ENCODE measurements around the gene ARMC5.
"Not testable (repeated sequence)": the region's sequence is repeated elsewhere in the genome, so short reads cannot be mapped to it uniquely, and the experiment has no call there.

The ARMC5 gene

DNA sequence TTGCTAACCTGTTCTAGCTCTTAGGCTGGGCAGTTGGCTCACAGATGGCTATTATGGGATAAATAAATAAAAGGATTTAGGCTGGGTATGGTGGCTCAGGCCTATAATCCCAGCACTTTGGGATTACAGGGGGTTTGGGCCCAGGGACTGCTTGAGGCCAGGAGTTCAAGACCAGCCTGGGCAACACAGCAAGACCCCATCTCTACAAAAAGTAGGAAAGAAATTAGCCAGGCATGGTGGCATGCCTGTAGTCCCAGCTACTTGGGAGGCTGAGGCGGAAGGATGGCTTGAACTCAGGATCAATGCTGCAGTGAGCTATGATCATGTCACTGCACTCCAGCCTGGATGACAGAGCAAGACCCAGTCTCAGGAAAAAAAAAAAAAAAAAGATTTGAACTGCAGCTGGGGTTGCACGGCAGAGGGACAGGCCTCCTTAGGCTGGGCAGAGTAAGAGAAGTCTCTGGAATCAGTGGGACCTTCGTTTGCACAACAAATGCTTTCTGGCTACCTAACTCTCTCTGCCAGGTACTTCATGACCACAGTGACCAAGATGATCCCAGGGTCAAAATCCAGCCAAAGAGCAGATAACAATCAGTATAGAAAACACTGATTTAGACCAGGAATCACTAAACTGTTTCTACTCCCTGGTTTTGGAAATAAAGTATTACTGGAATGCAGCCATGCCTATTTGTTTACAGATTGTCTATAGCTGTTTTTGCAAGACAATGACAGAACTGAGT lies 42.1 kb downstream of the ARMC5 start:
- DNase-seq (ENCODE audit: low read depth), result no peak

DNA sequence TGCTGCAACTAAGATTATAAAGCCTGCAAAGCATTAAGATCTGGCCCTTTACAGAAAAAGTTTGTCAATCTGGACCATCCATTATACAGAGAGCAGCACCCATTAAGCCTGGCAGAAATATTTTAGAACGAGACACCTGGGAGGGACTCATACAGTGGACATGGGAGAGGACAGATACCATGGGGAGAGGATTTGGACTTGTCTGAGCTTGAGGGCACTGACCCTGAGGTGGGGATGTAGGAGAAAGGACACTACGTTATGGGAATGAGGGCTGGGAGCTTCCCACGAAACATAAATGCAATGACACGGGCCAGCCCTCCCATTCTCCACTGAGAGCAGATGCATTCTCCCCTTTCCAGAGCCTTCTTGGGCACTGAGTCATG lies 42.7 kb downstream of the ARMC5 start:
- no peak for DNase-seq (ENCODE audit: low read depth)

DNA sequence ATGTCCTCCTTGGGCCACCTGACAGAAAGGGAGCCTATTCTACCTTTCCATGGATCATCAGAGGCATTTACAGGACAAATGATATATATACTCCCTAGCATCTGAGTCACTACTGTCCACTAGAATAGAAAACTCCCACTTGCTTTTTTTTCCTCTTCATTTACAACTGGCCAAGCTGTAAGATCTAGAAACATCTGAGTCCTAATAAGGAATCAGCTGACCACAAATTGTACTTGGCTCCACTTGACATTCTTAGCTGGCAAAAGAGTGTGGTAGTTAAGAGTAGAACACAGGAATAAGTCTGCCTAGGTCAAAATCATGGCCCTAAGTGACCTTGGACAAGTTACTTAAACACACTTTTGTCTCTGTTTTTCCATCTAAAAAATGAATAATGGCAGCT lies 43.7 kb downstream of the ARMC5 start:
- DNase-seq (ENCODE audit: low read depth), result no peak

DNA sequence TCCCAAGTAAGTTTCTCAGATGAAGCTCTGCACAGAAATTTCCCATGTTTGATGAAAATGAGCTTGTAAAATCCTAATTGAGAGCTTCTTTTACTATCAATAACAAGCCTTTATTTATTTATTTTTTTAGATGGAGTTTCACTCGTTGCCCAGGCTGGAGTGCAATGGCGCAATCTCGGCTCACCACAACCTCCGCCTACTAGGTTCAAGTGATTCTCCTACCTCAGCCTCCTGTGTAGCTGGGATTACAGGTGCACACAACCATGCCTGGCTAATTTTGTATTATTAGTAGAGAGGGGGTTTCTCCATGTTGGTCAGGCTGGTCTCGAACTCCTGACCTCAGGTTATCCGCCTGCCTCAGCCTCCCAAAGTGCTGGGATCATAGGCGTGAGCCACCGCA lies 44.3 kb downstream of the ARMC5 start:
- not testable (repeated sequence) for DNase-seq (ENCODE audit: low read depth)

DNA sequence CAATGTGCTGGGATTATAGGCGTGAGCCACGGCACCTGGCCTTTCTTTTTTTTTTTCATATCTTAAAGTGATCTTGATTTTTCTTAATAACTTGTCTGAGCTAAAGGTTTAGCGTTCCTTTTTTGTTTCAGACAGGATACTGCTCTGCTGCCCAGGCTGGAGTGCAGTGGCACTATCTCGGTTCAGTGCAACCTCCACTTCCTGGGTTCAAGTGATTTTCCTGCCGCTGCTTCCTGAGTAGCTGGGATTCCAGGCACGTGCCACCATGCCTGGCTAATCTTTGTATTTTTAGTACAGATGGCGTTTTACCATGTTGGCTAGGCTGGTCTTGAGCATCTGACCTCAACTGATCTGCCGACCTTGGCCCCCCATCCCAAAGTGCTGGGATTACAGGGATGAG lies 44.9 kb downstream of the ARMC5 start:
- no peak for DNase-seq (ENCODE audit: low read depth)

DNA sequence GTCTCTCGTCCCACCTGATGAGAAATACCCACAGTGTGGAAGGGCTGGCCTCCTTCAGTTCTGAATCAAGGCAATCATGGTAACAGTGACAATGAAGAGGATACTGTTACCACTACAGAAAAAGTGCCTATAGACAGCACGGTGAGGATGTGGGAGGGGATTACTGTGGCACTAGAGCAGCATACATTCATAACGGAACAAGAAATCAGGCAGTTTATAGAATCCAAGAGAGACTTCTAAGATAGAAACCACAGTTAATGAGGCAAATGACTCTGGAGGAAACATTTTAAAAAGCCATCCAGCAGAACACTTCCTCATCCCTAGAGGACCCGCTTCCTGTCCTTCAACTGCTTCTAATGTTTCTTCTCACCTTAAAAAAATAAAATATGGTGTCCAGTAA lies 46.2 kb downstream of the ARMC5 start:
- no peak for DNase-seq (ENCODE audit: low read depth)

DNA sequence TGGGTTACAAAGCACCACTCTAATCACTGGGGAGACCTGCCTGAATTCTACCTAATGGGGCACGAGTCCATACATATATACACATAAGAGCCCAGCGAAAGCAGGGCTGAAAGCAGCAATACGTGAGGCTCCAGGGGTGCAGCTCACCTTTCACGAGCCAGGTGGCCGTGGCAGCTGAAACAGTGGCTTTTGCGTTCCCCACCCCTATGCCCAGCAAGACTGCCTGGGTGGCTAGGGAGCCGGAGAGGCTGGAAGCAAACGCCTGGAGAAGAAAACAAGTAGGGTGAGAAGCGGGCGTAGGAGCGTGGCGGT lies 48.3 kb downstream of the ARMC5 start:
- DNase-seq (ENCODE audit: low read depth), result no peak

DNA sequence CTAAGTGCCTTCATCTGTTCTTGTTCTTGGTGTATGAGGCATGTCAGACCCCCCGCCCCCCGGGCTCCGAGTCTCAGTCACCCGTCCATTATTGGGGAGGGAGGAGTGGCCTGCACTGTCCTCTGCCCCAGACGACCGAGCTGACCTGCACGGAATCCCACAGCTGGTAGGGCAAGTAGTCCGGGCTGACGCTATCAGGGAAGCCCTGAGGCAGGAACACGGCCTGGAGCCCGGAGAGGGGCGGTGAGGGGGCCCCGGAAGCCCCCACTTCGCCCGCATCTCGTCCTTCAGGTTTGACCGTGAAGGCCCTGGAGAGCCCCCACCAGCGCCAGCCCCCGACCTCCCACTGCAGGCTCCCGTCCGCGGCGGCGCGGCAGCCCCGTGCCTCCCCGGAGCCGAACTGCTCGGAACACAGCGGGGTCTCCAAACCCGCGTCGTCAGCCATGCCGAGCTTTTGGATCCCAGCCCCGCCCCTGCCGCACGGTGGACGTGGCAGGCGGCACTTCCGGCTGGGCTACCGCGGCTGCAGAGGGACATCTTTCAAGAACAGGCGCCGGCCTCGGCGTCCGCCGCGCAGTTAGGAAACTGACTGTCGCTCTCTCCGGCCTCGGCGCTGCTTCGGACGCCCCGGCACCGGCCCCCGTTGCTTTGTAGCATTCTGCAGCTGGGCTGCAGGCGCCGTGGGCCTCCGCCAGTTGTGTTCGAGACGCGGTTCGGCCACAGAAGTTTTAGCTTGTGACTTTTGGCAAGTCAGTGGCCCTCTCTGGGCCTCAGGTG lies 48.8 kb downstream of the ARMC5 start, which contains the start of gene RUSF1:
RUSF1 (minus strand) TSS at position 463 of the 777 bp plus-strand sequence; CDS start at position 445, 18 bp downstream.
- DNase-seq (ENCODE audit: low read depth), result peak; percentile 72

DNA sequence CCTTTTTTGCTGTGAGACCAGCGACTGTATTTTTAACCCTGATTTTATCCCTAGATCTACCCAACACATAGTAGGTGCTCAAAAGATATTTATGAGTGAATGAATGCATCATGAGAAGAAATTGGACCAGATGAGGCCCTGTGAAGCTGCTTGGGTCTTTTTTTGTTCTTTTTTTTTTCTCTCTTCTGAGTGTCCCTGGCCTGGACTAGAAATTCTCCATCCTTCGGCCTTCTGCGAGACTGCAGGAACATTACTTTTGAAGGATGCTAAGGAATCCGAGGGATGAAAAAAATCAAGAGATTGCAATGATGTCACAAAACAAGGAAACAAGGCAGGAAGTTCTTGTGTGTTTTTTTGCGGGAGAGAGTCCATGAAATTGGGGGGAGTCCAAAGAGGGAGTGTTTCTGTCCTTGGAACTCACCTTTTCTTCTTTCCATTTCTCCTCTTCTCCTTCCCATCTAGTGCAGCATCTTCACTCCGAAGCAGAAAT lies 49.5 kb downstream of the ARMC5 start:
- DNase-seq (ENCODE audit: low read depth), result no peak

DNA sequence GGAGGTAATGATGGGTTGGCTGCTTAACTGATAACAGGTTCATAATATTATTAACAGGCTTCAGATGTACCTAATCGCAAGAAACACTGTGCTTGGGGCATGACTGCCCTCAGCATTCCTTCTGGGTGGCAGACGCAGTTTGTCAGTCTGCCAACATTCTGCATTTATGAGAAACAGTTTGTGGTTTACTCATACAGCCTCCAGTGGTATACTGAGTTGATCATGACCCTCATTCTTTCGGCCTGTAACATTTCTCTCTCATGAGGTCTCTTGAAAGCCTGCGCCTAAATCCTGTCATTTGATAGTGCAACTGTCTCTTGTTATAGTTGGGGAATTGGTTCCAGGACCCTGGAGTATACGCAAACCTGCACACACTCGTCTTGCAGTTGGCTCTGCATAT lies 53.8 kb downstream of the ARMC5 start:
- no peak for DNase-seq (ENCODE audit: low read depth)

DNA sequence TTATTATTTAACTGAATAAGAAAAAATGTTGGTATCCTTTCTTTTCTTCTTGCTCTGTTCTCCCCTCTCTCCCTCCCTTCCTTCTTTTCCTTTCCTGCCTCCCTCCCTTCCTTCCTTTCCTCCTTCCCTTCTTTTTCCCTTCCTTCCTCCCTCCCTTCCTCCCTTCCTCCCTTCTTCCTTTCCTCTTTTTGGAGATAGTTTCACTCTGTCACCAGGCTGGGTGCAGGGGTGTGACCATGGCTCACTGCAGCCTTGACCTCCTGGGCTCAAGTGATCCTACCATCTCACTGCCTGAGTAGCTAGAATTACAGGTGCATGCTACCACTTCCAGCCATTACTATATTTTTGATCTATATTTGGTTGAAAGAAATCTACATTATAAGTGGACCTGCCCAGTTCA lies 54.6 kb downstream of the ARMC5 start:
- DNase-seq (ENCODE audit: low read depth), result no peak

Data from stimulated activated CD8-positive, alpha-beta memory T cell treated with anti-CD3 and anti-CD28 coated beads, Interleukin-7, amount 100 ng/mL, for 24 hours (primary cell).